Measurements from ENCODE around the gene FXYD2. TPM values are rescaled to one million over a fixed set of nuclear protein-coding genes. Genes with fewer than 3 reads are reported as not detected.

Gene FXYD2
- polyA plus RNA-seq, 1 experiment, result not detected

DNA sequence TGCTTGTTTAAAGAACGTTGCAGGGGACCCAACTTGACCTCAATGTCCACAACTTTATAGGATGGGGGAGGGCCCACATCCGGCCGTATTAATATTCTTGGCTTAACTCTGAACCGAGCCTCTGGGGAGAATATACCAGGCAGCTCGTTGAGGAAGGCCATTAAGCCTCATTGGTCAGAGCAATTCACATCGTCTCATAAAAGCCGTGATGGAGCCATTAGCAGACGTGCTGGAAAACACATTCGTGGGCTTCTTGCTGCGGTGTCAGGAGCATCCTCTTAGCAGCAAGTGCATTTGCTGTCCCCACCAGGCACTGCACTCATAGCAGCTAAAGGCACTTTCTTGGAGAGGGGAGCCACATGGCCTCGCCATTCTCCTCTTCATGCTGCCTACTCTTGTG, 42.4 kb downstream of the FXYD2 start:
- Histone ChIP-seq H3K27ac (ENCODE audit: low read depth, low read length) (no peak overlapping the region), H3K9me3 (ENCODE audit: control insufficient read depth, insufficient read depth, low read length) (no peaks in the 10 kb centered on the region; the same call in 1 of the 2 replicates), H3K4me3 (ENCODE audit: low read depth, low read length) (no peak overlapping the region), H3K27me3 (ENCODE audit: control insufficient read depth, insufficient read depth, low read length) (peaks cover 31% of the 10 kb centered on the region)
- no peak for DNase-seq (ENCODE audit: low read depth, low spot score)
- ChIA-PET POLR2A (no interaction called here), CTCF (no interaction called here)
- TF ChIP-seq, protein P1, sequence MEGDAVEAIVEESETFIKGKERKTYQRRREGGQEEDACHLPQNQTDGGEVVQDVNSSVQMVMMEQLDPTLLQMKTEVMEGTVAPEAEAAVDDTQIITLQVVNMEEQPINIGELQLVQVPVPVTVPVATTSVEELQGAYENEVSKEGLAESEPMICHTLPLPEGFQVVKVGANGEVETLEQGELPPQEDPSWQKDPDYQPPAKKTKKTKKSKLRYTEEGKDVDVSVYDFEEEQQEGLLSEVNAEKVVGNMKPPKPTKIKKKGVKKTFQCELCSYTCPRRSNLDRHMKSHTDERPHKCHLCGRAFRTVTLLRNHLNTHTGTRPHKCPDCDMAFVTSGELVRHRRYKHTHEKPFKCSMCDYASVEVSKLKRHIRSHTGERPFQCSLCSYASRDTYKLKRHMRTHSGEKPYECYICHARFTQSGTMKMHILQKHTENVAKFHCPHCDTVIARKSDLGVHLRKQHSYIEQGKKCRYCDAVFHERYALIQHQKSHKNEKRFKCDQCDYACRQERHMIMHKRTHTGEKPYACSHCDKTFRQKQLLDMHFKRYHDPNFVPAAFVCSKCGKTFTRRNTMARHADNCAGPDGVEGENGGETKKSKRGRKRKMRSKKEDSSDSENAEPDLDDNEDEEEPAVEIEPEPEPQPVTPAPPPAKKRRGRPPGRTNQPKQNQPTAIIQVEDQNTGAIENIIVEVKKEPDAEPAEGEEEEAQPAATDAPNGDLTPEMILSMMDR (IDR thresholded peaks at IDR 0.05; ENCODE audit: low read depth, low read length), result no peak

DNA sequence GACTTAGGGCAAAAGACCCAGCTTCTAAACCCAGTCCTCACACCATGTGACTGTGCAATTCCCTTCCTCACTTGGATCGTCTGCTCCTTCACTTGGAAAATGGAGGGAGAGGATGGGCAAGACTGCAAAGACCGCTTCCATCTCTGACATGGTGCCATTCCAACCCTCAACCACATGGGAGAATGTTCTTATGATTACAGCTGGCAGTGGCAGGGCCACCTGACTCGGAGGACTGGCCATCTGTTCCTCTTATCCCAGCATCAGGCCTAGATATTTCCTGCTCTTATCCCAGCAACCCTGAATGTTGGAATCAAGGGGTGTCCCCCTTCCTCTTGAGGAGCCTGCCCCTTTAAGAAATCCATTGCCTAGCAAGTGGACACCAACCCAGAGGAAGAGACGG, 42.9 kb downstream of the FXYD2 start:
- no peaks in the 10 kb centered on the region; the same call in 1 of the 2 replicates for H3K9me3 ChIP-seq (ENCODE audit: control insufficient read depth, insufficient read depth, low read length)
- ChIA-PET CTCF (no interaction called here), POLR2A (no interaction called here)
- no peak for DNase-seq (ENCODE audit: low read depth, low spot score)
- no peak overlapping the region for H3K4me3 ChIP-seq (ENCODE audit: low read depth, low read length)
- H3K27me3 ChIP-seq (ENCODE audit: control insufficient read depth, insufficient read depth, low read length), result peaks cover 29% of the 10 kb centered on the region
- TF ChIP-seq, protein P1 (IDR thresholded peaks at IDR 0.05; ENCODE audit: low read depth, low read length), result no peak
- no peak overlapping the region for H3K27ac ChIP-seq (ENCODE audit: low read depth, low read length)

DNA sequence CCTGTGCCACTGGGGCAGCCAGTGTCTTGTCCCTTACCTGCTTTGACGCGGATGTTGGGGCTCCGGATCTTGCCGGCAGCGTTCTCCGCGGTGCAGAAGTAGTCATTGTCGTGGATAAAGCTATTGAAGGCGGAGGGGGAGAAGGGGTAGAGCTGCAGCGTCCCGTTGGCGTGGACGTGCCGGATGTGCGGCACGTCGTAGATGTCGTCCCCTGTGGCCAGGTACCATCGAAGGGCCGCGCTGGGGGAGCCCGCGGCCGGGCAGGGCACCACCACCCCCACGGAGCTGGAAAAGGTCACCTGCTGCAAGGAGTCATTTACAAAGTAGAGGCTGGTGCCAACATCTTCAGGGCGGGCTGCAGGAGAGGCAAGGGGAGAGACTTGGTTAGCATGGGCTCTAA, 44.1 kb downstream of the FXYD2 start:
- Histone ChIP-seq H3K27ac (ENCODE audit: low read depth, low read length) (no peak overlapping the region), H3K4me3 (ENCODE audit: low read depth, low read length) (no peak overlapping the region), H3K27me3 (ENCODE audit: control insufficient read depth, insufficient read depth, low read length) (peaks cover 24% of the 10 kb centered on the region), H3K9me3 (ENCODE audit: control insufficient read depth, insufficient read depth, low read length) (no peaks in the 10 kb centered on the region; the same call in 1 of the 2 replicates)
- POLR2A ChIA-PET, result no interaction called here
- CTCF ChIA-PET, result no interaction called here
- TF ChIP-seq, protein P1 (IDR thresholded peaks at IDR 0.05; ENCODE audit: low read depth, low read length), result no peak
- DNase-seq (ENCODE audit: low read depth, low spot score), result no peak

DNA sequence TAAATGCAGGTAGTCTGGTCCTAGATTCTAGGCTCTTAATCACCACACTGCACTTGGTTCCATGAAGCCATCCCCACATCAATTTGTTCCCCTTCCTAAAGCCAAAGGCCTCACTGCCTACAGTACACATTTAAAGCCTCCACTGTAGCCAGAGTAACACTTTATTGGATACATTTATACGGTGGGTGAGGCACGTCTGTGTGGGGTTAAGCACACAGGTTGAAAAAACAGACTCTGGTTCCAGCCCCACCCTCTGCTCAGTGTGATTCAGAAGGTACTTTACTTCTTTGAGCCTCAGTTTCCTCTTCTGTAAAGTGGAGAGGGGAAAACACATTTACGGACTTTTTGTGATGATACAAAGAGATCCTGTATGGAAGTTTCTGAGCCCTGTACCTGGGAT, 50.0 kb downstream of the FXYD2 start:
- Histone ChIP-seq H3K27me3 (ENCODE audit: control insufficient read depth, insufficient read depth, low read length) (peaks cover 12% of the 10 kb centered on the region), H3K9me3 (ENCODE audit: control insufficient read depth, insufficient read depth, low read length) (no peaks in the 10 kb centered on the region), H3K4me3 (ENCODE audit: low read depth, low read length) (no peak overlapping the region), H3K27ac (ENCODE audit: low read depth, low read length) (no peak overlapping the region)
- TF ChIP-seq, protein P1 (IDR thresholded peaks at IDR 0.05; ENCODE audit: low read depth, low read length), result no peak
- CTCF ChIA-PET, result interaction anchor here (1.0 kb wide), 1 partner anchor 172 kb away, joined by 3 read pairs; no protein-coding TSS in a partner anchor
- POLR2A ChIA-PET, result no interaction called here
- DNase-seq (ENCODE audit: low read depth, low spot score), result no peak

DNA sequence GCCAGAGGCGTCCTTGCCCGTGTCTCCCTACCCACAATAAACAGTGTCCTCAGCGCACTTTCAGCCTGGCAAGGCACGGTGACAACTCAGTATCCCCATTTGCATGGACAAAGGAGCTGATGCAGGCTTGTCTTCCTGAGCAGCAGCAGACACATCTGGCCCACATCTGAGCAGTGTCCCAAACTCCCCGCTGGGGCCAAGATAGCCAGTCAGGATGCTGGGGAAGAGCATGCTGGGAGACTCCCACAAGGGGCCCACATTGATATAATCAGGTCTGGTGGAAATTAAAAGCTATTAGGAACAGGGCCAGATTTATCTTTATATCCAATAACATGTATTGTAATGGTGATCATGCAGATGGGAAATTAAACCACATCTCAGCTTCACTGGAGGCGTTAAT, 52.2 kb downstream of the FXYD2 start:
- POLR2A ChIA-PET, result no interaction called here
- Histone ChIP-seq H3K27ac (ENCODE audit: low read depth, low read length) (no peak overlapping the region), H3K27me3 (ENCODE audit: control insufficient read depth, insufficient read depth, low read length) (peaks cover 7% of the 10 kb centered on the region), H3K4me3 (ENCODE audit: low read depth, low read length) (no peak overlapping the region), H3K9me3 (ENCODE audit: control insufficient read depth, insufficient read depth, low read length) (no peaks in the 10 kb centered on the region)
- no peak for DNase-seq (ENCODE audit: low read depth, low spot score)
- CTCF ChIA-PET, result interaction anchor here (0.8 kb wide), 1 partner anchor 346 kb away, joined by 4 read pairs; no protein-coding TSS in a partner anchor
- TF ChIP-seq, protein P1 (IDR thresholded peaks at IDR 0.05; ENCODE audit: low read depth, low read length), result no peak

All from AG04450 (cell line).